NB4 (cell line): ENCODE measurements around the gene MB21D2.

Experiments used
- DNase-seq: peaks from one replicate; pipeline ENCODE4 v3.0.0; 2010; ENCODE audit warnings: low read depth
- H3K4me3 ChIP-seq: one replicate; pipeline ENCODE4 v1.5.1; 2011; ENCODE audit warnings: mild to moderate bottlenecking, low read depth, low read length, moderate library complexity
- MYC ChIP-seq: IDR thresholded peaks from 2 replicates; pipeline ENCODE4 v1.6.1; 2011; ENCODE audit warnings: low read depth, low read length
- POLR2A ChIP-seq: IDR thresholded peaks from 2 replicates; pipeline ENCODE4 v1.6.1; 2011; ENCODE audit warnings: mild to moderate bottlenecking; ENCODE audit not compliant: insufficient read length; ENCODE audit errors: extremely low read depth
- TF ChIP-seq, protein P1 (sequence below): IDR thresholded peaks from one replicate; pipeline ENCODE4 v1.5.1; 2012; ENCODE audit warnings: low read depth, low read length
- TF ChIP-seq, protein P2 (sequence below): IDR thresholded peaks from 2 replicates; pipeline ENCODE4 v1.6.1; 2011; ENCODE audit warnings: low read depth, low read length

The MB21D2 gene

DNA sequence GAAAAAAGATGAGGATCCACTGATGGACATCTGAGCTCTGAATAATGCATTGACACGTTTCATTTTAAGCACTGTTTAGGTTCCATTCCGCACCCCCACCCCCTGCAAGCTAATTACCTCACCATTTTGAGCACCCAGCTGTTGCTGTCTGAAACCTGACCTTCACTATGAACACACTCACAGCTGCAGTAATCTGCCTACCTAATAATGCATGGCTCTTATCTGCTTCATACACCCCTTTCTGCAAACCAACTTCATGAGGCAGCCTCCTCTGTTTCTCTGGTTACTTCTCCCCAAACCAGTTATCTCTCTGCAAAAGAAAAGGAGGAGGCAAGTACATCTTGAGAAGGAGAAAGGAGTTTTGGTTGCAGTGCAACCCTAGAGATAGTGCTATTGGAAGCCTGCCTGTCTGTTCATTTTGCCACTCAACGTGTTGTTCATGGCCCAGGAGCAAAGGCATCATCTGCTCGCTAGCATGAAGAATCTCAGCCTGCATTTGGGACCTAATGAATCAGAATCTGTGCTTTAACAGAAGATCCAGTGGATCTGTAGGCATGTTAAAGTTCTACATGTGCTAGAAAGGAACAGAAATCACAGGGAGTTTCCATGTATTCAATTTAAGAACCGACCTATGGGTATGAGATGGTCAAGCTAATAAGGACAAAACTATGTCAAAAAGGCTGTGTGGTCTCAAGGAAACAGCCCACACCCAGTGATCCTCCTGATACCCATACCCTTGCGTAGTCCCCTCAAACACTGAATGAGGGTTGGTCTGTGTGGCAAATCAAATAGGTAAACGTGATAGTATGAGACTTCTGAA, 87.2 kb downstream of the MB21D2 start:
- TF ChIP-seq, protein P1, sequence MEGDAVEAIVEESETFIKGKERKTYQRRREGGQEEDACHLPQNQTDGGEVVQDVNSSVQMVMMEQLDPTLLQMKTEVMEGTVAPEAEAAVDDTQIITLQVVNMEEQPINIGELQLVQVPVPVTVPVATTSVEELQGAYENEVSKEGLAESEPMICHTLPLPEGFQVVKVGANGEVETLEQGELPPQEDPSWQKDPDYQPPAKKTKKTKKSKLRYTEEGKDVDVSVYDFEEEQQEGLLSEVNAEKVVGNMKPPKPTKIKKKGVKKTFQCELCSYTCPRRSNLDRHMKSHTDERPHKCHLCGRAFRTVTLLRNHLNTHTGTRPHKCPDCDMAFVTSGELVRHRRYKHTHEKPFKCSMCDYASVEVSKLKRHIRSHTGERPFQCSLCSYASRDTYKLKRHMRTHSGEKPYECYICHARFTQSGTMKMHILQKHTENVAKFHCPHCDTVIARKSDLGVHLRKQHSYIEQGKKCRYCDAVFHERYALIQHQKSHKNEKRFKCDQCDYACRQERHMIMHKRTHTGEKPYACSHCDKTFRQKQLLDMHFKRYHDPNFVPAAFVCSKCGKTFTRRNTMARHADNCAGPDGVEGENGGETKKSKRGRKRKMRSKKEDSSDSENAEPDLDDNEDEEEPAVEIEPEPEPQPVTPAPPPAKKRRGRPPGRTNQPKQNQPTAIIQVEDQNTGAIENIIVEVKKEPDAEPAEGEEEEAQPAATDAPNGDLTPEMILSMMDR: no peak
- no peak for TF ChIP-seq POLR2A
- TF ChIP-seq MYC: no peak
- TF ChIP-seq, protein P2, sequence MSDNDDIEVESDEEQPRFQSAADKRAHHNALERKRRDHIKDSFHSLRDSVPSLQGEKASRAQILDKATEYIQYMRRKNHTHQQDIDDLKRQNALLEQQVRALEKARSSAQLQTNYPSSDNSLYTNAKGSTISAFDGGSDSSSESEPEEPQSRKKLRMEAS: no peak
- H3K4me3 ChIP-seq: no peak overlapping the region
- no peak for DNase-seq

DNA sequence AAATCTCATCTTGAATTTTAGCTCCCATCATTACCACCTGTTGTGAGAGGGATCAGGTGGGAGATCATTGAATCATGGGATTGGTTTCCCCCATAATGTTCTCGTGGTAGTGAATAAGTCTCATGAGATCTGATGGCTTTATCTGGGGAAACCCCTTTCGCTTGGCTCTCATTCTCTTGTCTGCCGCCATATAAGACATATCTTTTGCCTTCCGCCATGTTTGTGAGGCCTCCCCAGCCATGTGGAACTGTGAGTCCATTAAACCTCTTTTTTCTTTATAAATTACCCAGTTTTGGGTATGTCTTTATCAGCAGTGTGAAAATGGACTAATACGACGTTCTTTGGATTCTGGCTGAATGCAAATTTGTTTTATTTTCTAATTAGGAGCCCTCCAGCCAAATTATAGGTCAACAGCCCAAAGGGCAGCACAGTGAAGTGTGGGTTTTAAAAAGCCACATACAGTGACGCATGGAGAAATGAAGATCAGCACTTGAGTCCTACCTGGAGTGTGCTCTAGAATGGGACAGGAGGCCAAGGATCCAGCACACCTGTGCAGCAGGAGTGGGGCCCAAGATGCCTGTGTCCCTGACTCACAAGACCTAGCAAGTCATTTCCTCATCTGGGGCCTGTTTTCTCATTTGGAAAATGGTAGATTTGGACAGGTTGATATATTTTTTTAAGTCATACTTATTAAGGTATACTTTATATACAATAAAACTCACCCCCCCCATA, 89.6 kb downstream of the MB21D2 start:
- no peak for DNase-seq
- TF ChIP-seq POLR2A: no peak
- TF ChIP-seq, protein P1: no peak
- no peak overlapping the region for H3K4me3 ChIP-seq

DNA sequence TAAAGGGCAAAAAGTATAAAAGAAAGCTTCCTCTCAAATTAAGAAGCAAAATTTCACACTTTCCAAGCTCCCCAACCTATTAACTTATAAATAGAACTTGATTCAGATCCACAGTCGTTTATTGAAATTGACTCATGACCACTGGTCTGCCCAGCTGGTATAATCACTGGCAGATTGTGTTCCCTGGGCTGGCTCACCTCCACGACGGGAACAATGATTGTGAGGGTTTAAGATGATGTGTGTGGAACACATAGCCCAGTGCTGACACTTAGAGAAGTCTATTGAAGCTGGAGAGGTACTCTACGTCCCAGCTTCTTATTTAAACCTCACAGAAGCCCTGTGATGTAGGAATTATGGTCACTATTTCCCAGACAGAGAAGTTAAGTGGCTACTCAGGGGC, 90.4 kb downstream of the MB21D2 start:
- no peak for DNase-seq
- H3K4me3 ChIP-seq: no peak overlapping the region
- no peak for TF ChIP-seq MYC
- TF ChIP-seq, protein P1: no peak
- no peak for TF ChIP-seq POLR2A
- TF ChIP-seq, protein P2: no peak

DNA sequence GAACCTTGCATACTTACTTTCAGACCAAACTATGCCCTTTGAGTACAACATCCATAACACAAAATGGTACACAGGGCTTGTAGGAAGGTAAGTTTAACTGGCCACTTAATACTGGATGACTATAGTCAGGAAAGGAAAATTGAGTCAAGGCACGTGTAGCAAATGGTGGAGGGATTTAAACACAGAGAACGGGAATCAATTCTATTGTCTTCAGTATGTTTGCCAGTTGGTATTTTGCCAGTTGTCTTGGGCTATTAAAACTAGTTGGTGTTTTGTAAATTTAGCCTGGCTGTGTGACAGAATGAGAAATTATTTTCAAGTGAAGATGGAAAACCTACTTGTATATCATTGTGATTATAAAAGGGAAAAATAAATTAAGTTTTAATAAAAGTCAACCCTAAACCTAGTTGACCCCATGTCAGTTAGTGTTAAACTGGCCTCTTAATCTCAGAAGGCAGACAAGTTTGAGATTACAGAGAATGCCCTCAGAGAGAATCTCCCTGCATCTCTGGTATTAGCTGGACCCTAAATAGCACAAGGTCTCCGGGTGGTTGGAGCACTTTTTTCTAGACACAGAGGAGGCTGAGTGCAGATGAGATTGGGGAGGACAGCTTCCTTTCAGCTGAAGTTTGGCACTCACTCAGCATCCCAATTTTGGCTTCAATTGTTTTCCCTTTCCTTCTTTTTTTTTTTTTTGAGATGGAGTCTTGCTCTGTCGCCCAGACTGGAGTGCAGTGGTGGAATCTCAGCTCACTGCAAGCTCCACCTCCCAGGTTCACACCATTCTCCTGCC, 91.2 kb downstream of the MB21D2 start:
- TF ChIP-seq, protein P2: no peak
- TF ChIP-seq MYC (no peak), POLR2A (no peak)
- TF ChIP-seq, protein P1: no peak
- no peak overlapping the region for H3K4me3 ChIP-seq
- DNase-seq: no peak

DNA sequence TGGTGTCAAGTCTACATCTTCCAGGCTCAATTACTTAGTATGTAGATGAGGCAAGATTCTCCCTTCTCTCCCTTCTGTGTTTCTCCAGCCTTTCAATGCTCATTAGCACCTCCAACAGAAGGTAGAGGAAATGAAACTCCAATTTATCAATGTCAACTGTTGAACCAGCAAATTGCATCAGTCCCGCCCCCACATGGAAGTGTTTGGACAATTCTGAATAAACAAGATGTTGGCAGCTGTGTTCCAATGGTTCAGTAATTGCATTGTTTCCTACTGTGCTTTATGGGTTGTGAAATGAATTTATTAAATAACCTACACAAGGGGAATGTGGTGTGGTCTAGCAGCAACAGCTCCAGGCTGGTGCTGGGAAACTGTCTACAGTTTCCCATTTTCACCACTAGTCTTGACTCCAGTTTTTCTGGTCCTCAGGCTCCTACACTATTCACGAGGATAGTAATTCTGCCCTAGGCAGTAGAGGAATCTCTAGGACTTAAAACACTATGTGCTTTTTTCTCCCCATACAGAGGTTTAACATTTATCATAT, 91.9 kb downstream of the MB21D2 start:
- H3K4me3 ChIP-seq: no peak overlapping the region
- TF ChIP-seq MYC: no peak
- peak; percentile 42 for DNase-seq

DNA sequence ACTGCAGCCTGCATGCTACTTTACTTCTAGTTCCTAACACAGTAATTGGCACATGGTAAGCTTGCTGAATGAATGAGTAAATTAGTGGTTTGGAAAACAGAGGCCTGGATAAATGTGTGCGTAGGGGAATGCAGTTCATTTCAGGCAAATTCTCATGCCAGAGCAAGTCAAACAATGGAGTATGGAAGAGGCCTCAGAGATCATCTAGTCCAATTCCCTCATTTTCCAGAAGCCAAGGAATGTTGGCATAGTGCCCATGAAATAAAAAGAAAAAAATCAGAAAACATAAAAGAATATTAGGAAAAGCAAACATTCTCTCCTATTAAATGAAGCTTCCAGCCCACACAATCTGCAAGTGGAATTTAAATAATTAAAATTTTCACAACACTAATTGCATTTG, 92.4 kb downstream of the MB21D2 start:
- no peak overlapping the region for H3K4me3 ChIP-seq
- TF ChIP-seq MYC (no peak), POLR2A (no peak)
- TF ChIP-seq, protein P2: no peak
- TF ChIP-seq, protein P1: no peak
- DNase-seq: no peak
